ENCODE measurements around the gene ABHD10. TPM values are rescaled to one million over a fixed set of nuclear protein-coding genes. Genes with fewer than 3 reads are reported as not detected.

Gene ABHD10
- polyA plus RNA-seq, 4 donors = 10.0 to 32.9 (median 15.3) TPM

- H3K4me3 ChIP-seq (ENCODE audit: low read depth in 1 of 3, low read length in 3 of 3) = no peak overlapping the region
- FAIRE-seq (no peak), DNase-seq (no peak)
- H3K27me3 ChIP-seq (ENCODE audit: control insufficient read depth in 3 of 3, insufficient read depth in 3 of 3, low read length in 3 of 3) = no peaks in the 10 kb centered on the region
- no peaks in the 10 kb centered on the region for H3K9me3 ChIP-seq (ENCODE audit: control insufficient read depth in 2 of 2, insufficient read depth in 1 of 2, low read depth in 1 of 2, low read length in 1 of 2)
- H3K4me1 ChIP-seq (ENCODE audit: control insufficient read depth in 3 of 3, insufficient read depth in 2 of 3, low read depth in 1 of 3, low read length in 2 of 3) = no peaks in the 10 kb centered on the region
- H3K36me3 ChIP-seq (ENCODE audit: control insufficient read depth in 3 of 3, insufficient read depth in 2 of 3, low read depth in 1 of 3, low read length in 3 of 3) = no peaks in the 10 kb centered on the region
- no peak overlapping the region for H3K27ac ChIP-seq (ENCODE audit: low read depth in 1 of 3, low read length in 2 of 3)
Measured at GRCh38 chr3:112017091-112017490, 38.3 kb downstream of the ABHD10 start.

GRCh38 chr3:112018712-112019111, 39.9 kb downstream of the ABHD10 start:
- Histone ChIP-seq H3K4me3 (ENCODE audit: low read depth in 1 of 3, low read length in 3 of 3) (no peak overlapping the region), H3K27me3 (ENCODE audit: control insufficient read depth in 3 of 3, insufficient read depth in 3 of 3, low read length in 3 of 3) (no peaks in the 10 kb centered on the region), H3K4me1 (ENCODE audit: control insufficient read depth in 3 of 3, insufficient read depth in 2 of 3, low read depth in 1 of 3, low read length in 2 of 3) (no peaks in the 10 kb centered on the region), H3K36me3 (ENCODE audit: control insufficient read depth in 3 of 3, insufficient read depth in 2 of 3, low read depth in 1 of 3, low read length in 3 of 3) (no peaks in the 10 kb centered on the region), H3K9me3 (ENCODE audit: control insufficient read depth in 2 of 2, insufficient read depth in 1 of 2, low read depth in 1 of 2, low read length in 1 of 2) (peaks cover 0 to 3% of the 10 kb centered on the region in 2 donors), H3K27ac (ENCODE audit: low read depth in 1 of 3, low read length in 2 of 3) (no peak overlapping the region)
- DNase-seq (peak in 1 of 2 donors; percentile 23), FAIRE-seq (no peak)
- WGBS, 3 donors = 94 to 99% (median 96%) methylated on average over 4 of the region's 4 CpGs

- WGBS, 3 donors = 71 to 79% (median 72%) methylated on average over 1 of the region's 1 CpG
- no peaks in the 10 kb centered on the region for H3K27me3 ChIP-seq (ENCODE audit: control insufficient read depth in 3 of 3, insufficient read depth in 3 of 3, low read length in 3 of 3)
- no peak overlapping the region for H3K27ac ChIP-seq (ENCODE audit: low read depth in 1 of 3, low read length in 2 of 3)
- no peaks in the 10 kb centered on the region for H3K4me1 ChIP-seq (ENCODE audit: control insufficient read depth in 3 of 3, insufficient read depth in 2 of 3, low read depth in 1 of 3, low read length in 2 of 3)
- DNase-seq (no peak), FAIRE-seq (no peak)
- no peaks in the 10 kb centered on the region for H3K36me3 ChIP-seq (ENCODE audit: control insufficient read depth in 3 of 3, insufficient read depth in 2 of 3, low read depth in 1 of 3, low read length in 3 of 3)
- no peak overlapping the region for H3K4me3 ChIP-seq (ENCODE audit: low read depth in 1 of 3, low read length in 3 of 3)
- peaks cover 0 to 3% of the 10 kb centered on the region in 2 donors for H3K9me3 ChIP-seq (ENCODE audit: control insufficient read depth in 2 of 2, insufficient read depth in 1 of 2, low read depth in 1 of 2, low read length in 1 of 2)
Measured at GRCh38 chr3:112019716-112020115, 40.9 kb downstream of the ABHD10 start.

- H3K4me1 ChIP-seq (ENCODE audit: control insufficient read depth in 3 of 3, insufficient read depth in 2 of 3, low read depth in 1 of 3, low read length in 2 of 3) = no peaks in the 10 kb centered on the region
- DNase-seq = no peak
- H3K9me3 ChIP-seq (ENCODE audit: control insufficient read depth in 2 of 2, insufficient read depth in 1 of 2, low read depth in 1 of 2, low read length in 1 of 2) = peaks cover 0 to 3% of the 10 kb centered on the region in 2 donors
- no peak for FAIRE-seq
- H3K36me3 ChIP-seq (ENCODE audit: control insufficient read depth in 3 of 3, insufficient read depth in 2 of 3, low read depth in 1 of 3, low read length in 3 of 3) = no peaks in the 10 kb centered on the region
- WGBS, 3 donors = 84 to 90% (median 85%) methylated on average over 1 of the region's 1 CpG
- H3K4me3 ChIP-seq (ENCODE audit: low read depth in 1 of 3, low read length in 3 of 3) = no peak overlapping the region
- H3K27me3 ChIP-seq (ENCODE audit: control insufficient read depth in 3 of 3, insufficient read depth in 3 of 3, low read length in 3 of 3) = no peaks in the 10 kb centered on the region
- H3K27ac ChIP-seq (ENCODE audit: low read depth in 1 of 3, low read length in 2 of 3) = no peak overlapping the region
Measured at GRCh38 chr3:112020674-112021085, 41.9 kb downstream of the ABHD10 start.

GRCh38 chr3:112027142-112027541, 48.3 kb downstream of the ABHD10 start:
- peaks cover 0 to 3% of the 10 kb centered on the region in 2 donors for H3K9me3 ChIP-seq (ENCODE audit: control insufficient read depth in 2 of 2, insufficient read depth in 1 of 2, low read depth in 1 of 2, low read length in 1 of 2)
- FAIRE-seq = no peak
- no peaks in the 10 kb centered on the region for H3K36me3 ChIP-seq (ENCODE audit: control insufficient read depth in 3 of 3, insufficient read depth in 2 of 3, low read depth in 1 of 3, low read length in 3 of 3)
- no peaks in the 10 kb centered on the region for H3K27me3 ChIP-seq (ENCODE audit: control insufficient read depth in 3 of 3, insufficient read depth in 3 of 3, low read length in 3 of 3)
- 88 to 95% (median 93%) methylated on average over 4 of the region's 4 CpGs for WGBS, 3 donors
- H3K4me1 ChIP-seq (ENCODE audit: control insufficient read depth in 3 of 3, insufficient read depth in 2 of 3, low read depth in 1 of 3, low read length in 2 of 3) = peaks cover 0 to 4% (median 0%) of the 10 kb centered on the region in 3 donors
- no peak overlapping the region for H3K4me3 ChIP-seq (ENCODE audit: low read depth in 1 of 3, low read length in 3 of 3)
- no peak overlapping the region for H3K27ac ChIP-seq (ENCODE audit: low read depth in 1 of 3, low read length in 2 of 3)
- DNase-seq = no peak

GRCh38 chr3:112027826-112028225, 49.0 kb downstream of the ABHD10 start:
- no peaks in the 10 kb centered on the region for H3K36me3 ChIP-seq (ENCODE audit: control insufficient read depth in 3 of 3, insufficient read depth in 2 of 3, low read depth in 1 of 3, low read length in 3 of 3)
- H3K27ac ChIP-seq (ENCODE audit: low read depth in 1 of 3, low read length in 2 of 3) = no peak overlapping the region
- H3K4me3 ChIP-seq (ENCODE audit: low read depth in 1 of 3, low read length in 3 of 3) = no peak overlapping the region
- WGBS, 3 donors = 57 to 68% (median 60%) methylated on average over 4 of the region's 4 CpGs
- no peaks in the 10 kb centered on the region for H3K27me3 ChIP-seq (ENCODE audit: control insufficient read depth in 3 of 3, insufficient read depth in 3 of 3, low read length in 3 of 3)
- H3K9me3 ChIP-seq (ENCODE audit: control insufficient read depth in 2 of 2, insufficient read depth in 1 of 2, low read depth in 1 of 2, low read length in 1 of 2) = peaks cover 0 to 3% of the 10 kb centered on the region in 2 donors
- FAIRE-seq (no peak), DNase-seq (no peak)
- peaks cover 0 to 6% (median 0%) of the 10 kb centered on the region in 3 donors for H3K4me1 ChIP-seq (ENCODE audit: control insufficient read depth in 3 of 3, insufficient read depth in 2 of 3, low read depth in 1 of 3, low read length in 2 of 3)

- Histone ChIP-seq H3K27me3 (ENCODE audit: control insufficient read depth in 3 of 3, insufficient read depth in 3 of 3, low read length in 3 of 3) (no peaks in the 10 kb centered on the region), H3K4me1 (ENCODE audit: control insufficient read depth in 3 of 3, insufficient read depth in 2 of 3, low read depth in 1 of 3, low read length in 2 of 3) (peaks cover 0 to 6% (median 0%) of the 10 kb centered on the region in 3 donors), H3K4me3 (ENCODE audit: low read depth in 1 of 3, low read length in 3 of 3) (no peak overlapping the region), H3K27ac (ENCODE audit: low read depth in 1 of 3, low read length in 2 of 3) (no peak overlapping the region), H3K36me3 (ENCODE audit: control insufficient read depth in 3 of 3, insufficient read depth in 2 of 3, low read depth in 1 of 3, low read length in 3 of 3) (no peaks in the 10 kb centered on the region), H3K9me3 (ENCODE audit: control insufficient read depth in 2 of 2, insufficient read depth in 1 of 2, low read depth in 1 of 2, low read length in 1 of 2) (no peaks in the 10 kb centered on the region)
- 91 to 92% (median 91%) methylated on average over 5 of the region's 5 CpGs for WGBS, 3 donors
- no peak for DNase-seq
- no peak for FAIRE-seq
Measured at GRCh38 chr3:112030901-112031300, 52.1 kb downstream of the ABHD10 start.

GRCh38 chr3:112032098-112032731, 53.4 kb downstream of the ABHD10 start:
- Histone ChIP-seq H3K27ac (ENCODE audit: low read depth in 1 of 3, low read length in 2 of 3) (peak overlapping the region in 1 of 3 donors; percentile 47), H3K4me3 (ENCODE audit: low read depth in 1 of 3, low read length in 3 of 3) (no peak overlapping the region), H3K9me3 (ENCODE audit: control insufficient read depth in 2 of 2, insufficient read depth in 1 of 2, low read depth in 1 of 2, low read length in 1 of 2) (peaks cover 0 to 1% of the 10 kb centered on the region in 2 donors), H3K4me1 (ENCODE audit: control insufficient read depth in 3 of 3, insufficient read depth in 2 of 3, low read depth in 1 of 3, low read length in 2 of 3) (peaks cover 0 to 6% (median 0%) of the 10 kb centered on the region in 3 donors), H3K36me3 (ENCODE audit: control insufficient read depth in 3 of 3, insufficient read depth in 2 of 3, low read depth in 1 of 3, low read length in 3 of 3) (no peaks in the 10 kb centered on the region), H3K27me3 (ENCODE audit: control insufficient read depth in 3 of 3, insufficient read depth in 3 of 3, low read length in 3 of 3) (no peaks in the 10 kb centered on the region)
- 54 to 67% (median 65%) methylated on average over 5 of the region's 5 CpGs for WGBS, 3 donors
- DNase-seq (peak in 1 of 2 donors; percentile 73), FAIRE-seq (no peak)

- WGBS, 3 donors = 89 to 96% (median 95%) methylated on average over 4 of the region's 4 CpGs
Measured at GRCh38 chr3:112034436-112034835, 55.6 kb downstream of the ABHD10 start, which contains the start of gene TMPRSS7. TSS of gene TMPRSS7 (plus strand) at chr3:112034736. CDS start at chr3:112034846, 110 bp downstream.

More at GRCh38 chr3:112034436-112034835, 55.6 kb downstream of the ABHD10 start, which contains the start of gene TMPRSS7:
- Histone ChIP-seq H3K36me3 (ENCODE audit: control insufficient read depth in 3 of 3, insufficient read depth in 2 of 3, low read depth in 1 of 3, low read length in 3 of 3) (no peaks in the 10 kb centered on the region), H3K4me3 (ENCODE audit: low read depth in 1 of 3, low read length in 3 of 3) (no peak within 1 kb of the TSS), H3K27me3 (ENCODE audit: control insufficient read depth in 3 of 3, insufficient read depth in 3 of 3, low read length in 3 of 3) (no peaks in the 10 kb centered on the region), H3K4me1 (ENCODE audit: control insufficient read depth in 3 of 3, insufficient read depth in 2 of 3, low read depth in 1 of 3, low read length in 2 of 3) (peaks cover 0 to 6% (median 0%) of the 10 kb centered on the region in 3 donors), H3K9me3 (ENCODE audit: control insufficient read depth in 2 of 2, insufficient read depth in 1 of 2, low read depth in 1 of 2, low read length in 1 of 2) (peaks cover 0 to 4% of the 10 kb centered on the region in 2 donors), H3K27ac (ENCODE audit: low read depth in 1 of 3, low read length in 2 of 3) (no peak within 1 kb of the TSS)
- FAIRE-seq (no peak), DNase-seq (no peak)
